ENCODE results near the gene STAT5B.
"Not testable (repeated sequence)": the region's sequence is repeated elsewhere in the genome, so short reads cannot be mapped to it uniquely, and the experiment has no call there.

The STAT5B gene

DNA sequence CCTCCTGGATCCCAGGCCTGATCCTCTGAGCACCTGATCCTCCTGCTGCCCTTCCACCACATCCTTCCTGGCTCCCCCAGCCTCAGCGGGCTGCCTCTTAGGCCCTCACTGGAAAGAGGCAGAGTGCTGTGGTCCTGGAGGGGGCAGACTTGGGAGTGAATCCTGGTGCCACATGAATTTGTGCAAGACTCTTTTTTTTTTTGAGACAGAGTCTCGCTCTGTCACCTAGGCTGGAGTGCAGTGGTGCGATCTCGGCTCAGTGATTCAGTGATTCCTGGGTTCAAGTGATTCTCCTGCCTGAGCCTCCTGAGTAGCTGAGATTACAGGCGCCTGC lies 84.9 kb downstream of the STAT5B start:
- no peak overlapping the region for H3K4me3 ChIP-seq (ENCODE audit: control insufficient read depth, low read depth, low read length)
- TF ChIP-seq, protein P1, sequence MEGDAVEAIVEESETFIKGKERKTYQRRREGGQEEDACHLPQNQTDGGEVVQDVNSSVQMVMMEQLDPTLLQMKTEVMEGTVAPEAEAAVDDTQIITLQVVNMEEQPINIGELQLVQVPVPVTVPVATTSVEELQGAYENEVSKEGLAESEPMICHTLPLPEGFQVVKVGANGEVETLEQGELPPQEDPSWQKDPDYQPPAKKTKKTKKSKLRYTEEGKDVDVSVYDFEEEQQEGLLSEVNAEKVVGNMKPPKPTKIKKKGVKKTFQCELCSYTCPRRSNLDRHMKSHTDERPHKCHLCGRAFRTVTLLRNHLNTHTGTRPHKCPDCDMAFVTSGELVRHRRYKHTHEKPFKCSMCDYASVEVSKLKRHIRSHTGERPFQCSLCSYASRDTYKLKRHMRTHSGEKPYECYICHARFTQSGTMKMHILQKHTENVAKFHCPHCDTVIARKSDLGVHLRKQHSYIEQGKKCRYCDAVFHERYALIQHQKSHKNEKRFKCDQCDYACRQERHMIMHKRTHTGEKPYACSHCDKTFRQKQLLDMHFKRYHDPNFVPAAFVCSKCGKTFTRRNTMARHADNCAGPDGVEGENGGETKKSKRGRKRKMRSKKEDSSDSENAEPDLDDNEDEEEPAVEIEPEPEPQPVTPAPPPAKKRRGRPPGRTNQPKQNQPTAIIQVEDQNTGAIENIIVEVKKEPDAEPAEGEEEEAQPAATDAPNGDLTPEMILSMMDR (IDR thresholded peaks at IDR 0.05; ENCODE audit: control insufficient read depth, insufficient read depth, low read depth, low read length, missing control alignments): no peak
- no peak for DNase-seq (ENCODE audit: low read depth)

DNA sequence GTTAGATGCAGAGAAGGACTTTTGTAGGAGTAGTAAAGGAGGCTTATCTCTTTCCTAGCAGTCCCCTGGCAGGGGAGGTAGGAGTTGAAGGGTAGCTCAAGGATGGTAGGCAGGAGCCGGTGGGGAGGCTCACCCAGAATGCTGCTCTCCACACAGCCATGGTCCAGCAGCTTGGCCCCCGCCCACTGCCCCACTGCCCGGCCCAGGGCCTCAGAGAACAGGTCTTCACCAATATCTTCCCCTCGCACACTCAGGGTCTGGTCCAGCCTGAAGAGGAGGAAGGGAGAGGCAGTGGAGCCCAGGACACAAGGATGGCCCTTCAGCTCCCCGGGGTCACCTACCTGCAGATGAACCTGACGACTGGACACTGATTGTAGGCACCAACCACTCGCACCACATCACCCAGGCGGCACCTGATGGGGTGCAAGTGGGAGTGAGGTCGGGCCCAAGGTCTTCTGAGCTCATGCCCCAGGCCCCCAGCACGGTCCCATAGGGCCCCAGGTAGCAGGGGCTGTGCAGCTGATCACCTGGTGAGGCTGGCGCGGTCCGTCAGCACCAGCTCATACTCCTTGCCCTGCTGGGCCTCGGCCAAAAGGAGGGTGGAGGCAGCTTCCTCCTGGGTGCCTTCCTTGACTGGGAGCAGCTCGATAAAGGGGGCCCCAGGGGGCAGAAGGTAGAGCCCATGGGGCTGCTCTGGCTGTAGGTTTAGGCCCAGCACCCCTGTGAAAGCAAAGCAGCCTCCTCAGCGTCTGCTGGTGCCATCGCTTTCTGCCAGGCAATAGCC lies 85.5 kb downstream of the STAT5B start:
- TF ChIP-seq, protein P1 (IDR thresholded peaks at IDR 0.05; ENCODE audit: control insufficient read depth, insufficient read depth, low read depth, low read length, missing control alignments): no peak
- DNase-seq (ENCODE audit: low read depth): no peak
- H3K4me3 ChIP-seq (ENCODE audit: control insufficient read depth, low read depth, low read length): no peak overlapping the region

DNA sequence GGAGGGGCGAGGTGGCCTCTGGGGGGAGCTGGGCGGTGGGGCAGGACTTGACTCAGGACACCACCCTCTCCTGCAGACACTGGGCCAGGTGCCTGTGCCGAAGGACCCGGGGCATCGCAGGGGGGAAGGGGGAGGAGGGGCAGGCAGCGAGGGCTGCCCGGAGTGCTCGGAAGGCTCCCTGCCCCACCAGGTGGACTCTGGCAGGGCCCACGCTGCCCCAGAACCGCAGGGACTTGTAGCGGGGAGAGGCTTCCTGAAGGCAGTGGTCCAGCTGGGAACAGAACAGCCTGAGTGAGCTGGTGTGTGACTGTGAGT lies 86.6 kb downstream of the STAT5B start:
- no peak for DNase-seq (ENCODE audit: low read depth)
- TF ChIP-seq, protein P1 (IDR thresholded peaks at IDR 0.05; ENCODE audit: control insufficient read depth, insufficient read depth, low read depth, low read length, missing control alignments): no peak
- no peak overlapping the region for H3K4me3 ChIP-seq (ENCODE audit: control insufficient read depth, low read depth, low read length)

DNA sequence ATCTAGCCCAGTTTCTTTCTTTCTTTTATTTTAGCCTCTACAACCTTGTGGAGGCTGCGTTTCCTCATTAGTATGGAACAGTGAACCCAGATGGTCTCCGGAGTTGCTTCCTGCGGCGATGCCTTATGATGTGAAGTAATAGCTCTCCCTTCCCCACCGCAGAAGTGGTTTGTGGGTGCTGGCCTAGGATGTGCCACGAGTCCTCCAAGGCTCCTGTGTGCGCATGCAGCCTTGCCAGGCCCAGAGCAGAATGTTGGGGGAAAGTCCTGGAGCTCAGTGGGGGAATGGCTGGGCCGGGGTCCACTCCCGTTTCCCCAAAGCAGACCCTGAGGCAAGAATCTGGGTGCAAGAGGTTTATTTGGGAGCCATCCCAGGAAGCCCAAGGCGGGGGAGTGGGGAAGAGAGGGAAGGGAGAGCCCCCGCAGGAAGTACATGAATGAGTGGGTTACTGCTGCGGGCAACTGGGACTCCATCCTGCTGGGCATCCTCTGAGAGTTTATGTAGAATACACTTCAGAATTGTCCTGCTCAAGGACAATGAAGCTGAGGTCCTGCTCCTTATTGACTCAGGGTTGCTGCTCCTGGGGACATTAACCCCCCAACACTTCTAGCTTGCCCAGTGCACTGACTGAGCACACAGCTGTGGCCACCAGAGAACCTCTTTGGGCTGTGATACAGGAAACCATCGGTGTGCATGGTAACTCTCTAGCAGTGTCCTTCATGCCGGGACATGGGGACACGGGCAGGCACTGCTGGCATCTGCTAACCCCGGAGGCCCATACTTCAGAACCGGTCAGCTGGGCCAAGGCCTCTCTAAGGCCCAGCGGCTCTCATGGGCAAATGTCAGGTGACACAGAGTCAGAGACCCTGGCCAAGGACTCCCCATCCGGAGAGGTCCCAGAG lies 87.2 kb downstream of the STAT5B start:
- no peak for DNase-seq (ENCODE audit: low read depth)
- H3K4me3 ChIP-seq (ENCODE audit: control insufficient read depth, low read depth, low read length): no peak overlapping the region
- TF ChIP-seq, protein P1 (IDR thresholded peaks at IDR 0.05; ENCODE audit: control insufficient read depth, insufficient read depth, low read depth, low read length, missing control alignments): no peak

DNA sequence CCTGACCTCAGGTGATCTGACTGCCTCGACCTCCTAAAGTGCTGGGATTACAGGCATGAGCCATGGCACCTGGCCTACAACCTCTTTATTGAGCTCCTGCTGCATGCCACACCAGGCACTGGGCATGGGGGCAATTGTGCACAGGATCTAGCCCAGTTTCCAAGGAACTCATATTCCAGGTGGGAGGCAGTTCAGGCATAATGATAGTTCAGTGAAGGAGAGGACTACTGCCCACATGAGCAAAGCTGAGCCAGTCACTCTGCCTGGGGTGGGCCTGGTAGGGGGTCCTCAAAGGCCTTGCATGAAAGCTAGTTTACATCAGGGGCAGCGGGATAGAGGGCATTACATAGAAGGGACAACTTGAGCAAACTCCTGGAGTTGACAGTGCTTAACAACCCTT lies 88.4 kb downstream of the STAT5B start:
- H3K4me3 ChIP-seq (ENCODE audit: control insufficient read depth, low read depth, low read length): no peak overlapping the region
- TF ChIP-seq, protein P1 (IDR thresholded peaks at IDR 0.05; ENCODE audit: control insufficient read depth, insufficient read depth, low read depth, low read length, missing control alignments): no peak
- DNase-seq (ENCODE audit: low read depth): no peak

DNA sequence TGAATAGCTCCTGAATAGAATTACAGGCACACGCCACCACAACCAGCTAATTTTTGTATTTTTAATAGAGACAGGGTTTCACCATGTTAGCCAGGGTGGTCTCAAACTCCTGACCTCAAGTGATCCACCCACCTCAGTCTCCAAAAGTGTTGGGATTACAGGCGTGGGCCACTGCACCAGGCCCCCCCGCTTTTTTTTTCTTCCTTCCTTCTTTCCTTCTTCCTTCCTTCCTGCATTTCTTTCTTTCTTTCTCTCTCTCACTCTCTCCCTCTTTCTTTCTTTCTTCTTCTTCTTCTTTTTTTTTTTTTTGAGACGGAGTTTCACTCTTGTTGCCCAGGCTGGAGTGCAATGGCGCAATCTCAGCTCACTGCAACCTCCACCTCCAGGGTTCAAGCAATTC lies 90.0 kb downstream of the STAT5B start:
- H3K4me3 ChIP-seq (ENCODE audit: control insufficient read depth, low read depth, low read length); DNase-seq (ENCODE audit: low read depth): not testable (repeated sequence)

DNA sequence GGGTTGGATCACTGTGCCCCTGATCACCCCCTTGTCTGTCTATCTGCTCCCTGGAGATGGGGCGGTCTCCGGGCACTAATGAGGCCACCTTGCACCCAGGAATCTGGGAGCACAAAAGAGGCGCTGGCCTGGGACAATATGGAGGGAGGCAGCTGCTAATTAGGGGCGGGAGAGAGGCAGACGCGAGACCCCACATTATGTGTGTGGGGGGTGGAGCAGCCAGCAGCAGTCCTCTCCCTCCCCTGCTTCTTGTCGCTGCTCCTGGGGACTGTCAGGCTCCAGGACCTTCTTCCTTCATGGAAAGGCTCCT lies 90.6 kb downstream of the STAT5B start:
- TF ChIP-seq, protein P1 (IDR thresholded peaks at IDR 0.05; ENCODE audit: control insufficient read depth, insufficient read depth, low read depth, low read length, missing control alignments): no peak
- DNase-seq (ENCODE audit: low read depth): no peak
- H3K4me3 ChIP-seq (ENCODE audit: control insufficient read depth, low read depth, low read length): no peak overlapping the region

All from AG09309 (cell line).